ENCODE measurements around the gene SURF4.

SURF4 gene

GRCh38 chr9:133359399-133360175, 16.3 kb downstream of the SURF4 start:
- TF ChIP-seq CTCF (IDR thresholded peaks at IDR 0.05; ENCODE audit: insufficient read depth, low read length) (peak; percentile 10), SPI1 (IDR thresholded peaks at IDR 0.05; ENCODE audit: borderline replicate concordance, low read depth) (no peak), POLR2AphosphoS5 (IDR thresholded peaks at IDR 0.05; ENCODE audit: low read depth) (peak; percentile 29; the same call in 1 of the 2 replicates), GABPA (IDR thresholded peaks at IDR 0.05; ENCODE audit: low read depth) (no peak)
- TF ChIP-seq, protein P1, sequence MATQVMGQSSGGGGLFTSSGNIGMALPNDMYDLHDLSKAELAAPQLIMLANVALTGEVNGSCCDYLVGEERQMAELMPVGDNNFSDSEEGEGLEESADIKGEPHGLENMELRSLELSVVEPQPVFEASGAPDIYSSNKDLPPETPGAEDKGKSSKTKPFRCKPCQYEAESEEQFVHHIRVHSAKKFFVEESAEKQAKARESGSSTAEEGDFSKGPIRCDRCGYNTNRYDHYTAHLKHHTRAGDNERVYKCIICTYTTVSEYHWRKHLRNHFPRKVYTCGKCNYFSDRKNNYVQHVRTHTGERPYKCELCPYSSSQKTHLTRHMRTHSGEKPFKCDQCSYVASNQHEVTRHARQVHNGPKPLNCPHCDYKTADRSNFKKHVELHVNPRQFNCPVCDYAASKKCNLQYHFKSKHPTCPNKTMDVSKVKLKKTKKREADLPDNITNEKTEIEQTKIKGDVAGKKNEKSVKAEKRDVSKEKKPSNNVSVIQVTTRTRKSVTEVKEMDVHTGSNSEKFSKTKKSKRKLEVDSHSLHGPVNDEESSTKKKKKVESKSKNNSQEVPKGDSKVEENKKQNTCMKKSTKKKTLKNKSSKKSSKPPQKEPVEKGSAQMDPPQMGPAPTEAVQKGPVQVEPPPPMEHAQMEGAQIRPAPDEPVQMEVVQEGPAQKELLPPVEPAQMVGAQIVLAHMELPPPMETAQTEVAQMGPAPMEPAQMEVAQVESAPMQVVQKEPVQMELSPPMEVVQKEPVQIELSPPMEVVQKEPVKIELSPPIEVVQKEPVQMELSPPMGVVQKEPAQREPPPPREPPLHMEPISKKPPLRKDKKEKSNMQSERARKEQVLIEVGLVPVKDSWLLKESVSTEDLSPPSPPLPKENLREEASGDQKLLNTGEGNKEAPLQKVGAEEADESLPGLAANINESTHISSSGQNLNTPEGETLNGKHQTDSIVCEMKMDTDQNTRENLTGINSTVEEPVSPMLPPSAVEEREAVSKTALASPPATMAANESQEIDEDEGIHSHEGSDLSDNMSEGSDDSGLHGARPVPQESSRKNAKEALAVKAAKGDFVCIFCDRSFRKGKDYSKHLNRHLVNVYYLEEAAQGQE (IDR thresholded peaks at IDR 0.05; ENCODE audit: insufficient replicate concordance, low read depth) = no peak
- Histone ChIP-seq H3K27me3 (ENCODE audit: insufficient read depth, poor library complexity, severe bottlenecking) (no peaks in the 10 kb centered on the region), H3K4me3 (replicated peaks; ENCODE audit: insufficient read depth, low read length) (no peak overlapping the region), H3K27ac (replicated peaks) (no peak overlapping the region)
- no peak for DNase-seq (ENCODE audit: low read depth in 1 of 2, low spot score in 1 of 2)

DNA sequence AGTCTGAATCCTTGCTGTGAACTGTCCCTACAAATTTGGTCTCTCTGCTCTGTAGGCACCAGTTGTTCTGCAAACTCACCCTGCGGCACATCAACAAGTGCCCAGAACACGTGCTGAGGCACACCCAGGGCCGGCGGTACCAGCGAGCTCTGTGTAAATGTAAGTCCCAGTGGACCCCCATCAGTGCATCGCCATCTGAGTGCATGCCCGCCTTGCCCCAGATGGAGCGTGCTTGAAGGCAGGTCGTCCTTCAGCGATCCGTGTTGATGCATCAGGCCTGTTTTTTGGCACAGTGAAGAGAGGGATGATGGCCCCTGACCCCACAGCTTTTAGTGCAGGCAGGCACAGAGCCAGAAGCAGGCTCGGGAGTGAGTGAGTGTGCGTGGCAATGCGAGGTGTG, 18.2 kb downstream of the SURF4 start:
- H3K27me3 ChIP-seq (ENCODE audit: insufficient read depth, poor library complexity, severe bottlenecking) = no peaks in the 10 kb centered on the region
- no peak for DNase-seq (ENCODE audit: low read depth in 1 of 2, low spot score in 1 of 2)
- H3K27ac ChIP-seq (replicated peaks) = no peak overlapping the region
- no peak for TF ChIP-seq SPI1 (IDR thresholded peaks at IDR 0.05; ENCODE audit: borderline replicate concordance, low read depth)
- TF ChIP-seq, protein P1 (IDR thresholded peaks at IDR 0.05; ENCODE audit: insufficient replicate concordance, low read depth) = no peak
- no peak for TF ChIP-seq CTCF (IDR thresholded peaks at IDR 0.05; ENCODE audit: insufficient read depth, low read length)
- TF ChIP-seq GABPA (IDR thresholded peaks at IDR 0.05; ENCODE audit: low read depth) = no peak
- TF ChIP-seq POLR2AphosphoS5 (IDR thresholded peaks at IDR 0.05; ENCODE audit: low read depth) = no peak
- H3K4me3 ChIP-seq (replicated peaks; ENCODE audit: insufficient read depth, low read length) = no peak overlapping the region

- no peaks in the 10 kb centered on the region for H3K27me3 ChIP-seq (ENCODE audit: insufficient read depth, poor library complexity, severe bottlenecking)
- H3K4me3 ChIP-seq (replicated peaks; ENCODE audit: insufficient read depth, low read length) = peak within 1 kb of the TSS; percentile 70
- no peak for TF ChIP-seq CTCF (IDR thresholded peaks at IDR 0.05; ENCODE audit: insufficient read depth, low read length)
- TF ChIP-seq SPI1 (IDR thresholded peaks at IDR 0.05; ENCODE audit: borderline replicate concordance, low read depth) = no peak
- peak; percentile 69; the same call in 1 of the 2 replicates for TF ChIP-seq POLR2AphosphoS5 (IDR thresholded peaks at IDR 0.05; ENCODE audit: low read depth)
- TF ChIP-seq, protein P1 (IDR thresholded peaks at IDR 0.05; ENCODE audit: insufficient replicate concordance, low read depth) = no peak
- TF ChIP-seq GABPA (IDR thresholded peaks at IDR 0.05; ENCODE audit: low read depth) = peak; percentile 85
- peak in 1 of 2 experiments; percentile 87 for DNase-seq (ENCODE audit: low read depth in 1 of 2, low spot score in 1 of 2)
- peak within 1 kb of the TSS; percentile 84 for H3K27ac ChIP-seq (replicated peaks)
These were observed 19.3 kb downstream of the SURF4 start, which contains the start of the genes SURF1 and SURF2 for GRCh38 chr9:133356391-133357091. Gene SURF1 (minus strand): TSS chr9:133356487. CDS start chr9:133356453, 34 bp downstream. Gene SURF2 (plus strand): TSS chr9:133356550. CDS start chr9:133356593, 43 bp downstream.

All from HL-60 (cell line).